Measurements from ENCODE around the gene ITGAE.
A peak's percentile ranks its signal among the peaks of the same experiment; 100 is the strongest.

ITGAE gene

DNA sequence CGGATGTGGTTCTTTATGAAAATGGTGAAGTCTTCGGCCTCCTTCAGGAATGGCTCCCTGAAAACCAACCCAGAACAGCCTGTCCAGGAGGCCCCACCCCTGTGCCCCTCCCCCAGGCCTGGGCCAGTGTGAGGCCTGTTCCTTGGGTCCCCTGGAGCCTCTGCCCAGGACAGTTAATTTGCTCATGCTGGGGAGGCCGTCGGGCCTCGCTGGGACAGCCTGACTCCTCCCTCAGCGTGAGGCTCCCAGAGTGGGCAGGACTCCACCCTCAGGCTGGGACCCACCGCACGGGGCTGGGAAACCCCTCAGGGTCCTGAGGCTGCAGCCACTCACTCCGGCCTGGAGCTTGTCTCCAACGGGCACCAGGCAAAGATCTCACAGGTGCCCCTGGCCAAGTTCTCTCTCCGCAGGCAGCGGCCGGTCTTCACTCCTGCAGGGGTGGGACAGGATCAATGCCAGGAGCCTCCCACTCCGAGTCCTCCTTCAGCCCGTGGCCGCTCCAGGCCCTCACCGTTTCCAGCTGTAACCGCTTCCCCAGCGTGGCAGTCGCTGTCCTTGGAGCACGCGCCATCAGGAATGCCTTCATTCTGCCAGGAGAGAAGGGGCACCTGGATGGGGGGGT lies 110.8 kb downstream of the ITGAE start:
- DNase-seq = no peak

DNA sequence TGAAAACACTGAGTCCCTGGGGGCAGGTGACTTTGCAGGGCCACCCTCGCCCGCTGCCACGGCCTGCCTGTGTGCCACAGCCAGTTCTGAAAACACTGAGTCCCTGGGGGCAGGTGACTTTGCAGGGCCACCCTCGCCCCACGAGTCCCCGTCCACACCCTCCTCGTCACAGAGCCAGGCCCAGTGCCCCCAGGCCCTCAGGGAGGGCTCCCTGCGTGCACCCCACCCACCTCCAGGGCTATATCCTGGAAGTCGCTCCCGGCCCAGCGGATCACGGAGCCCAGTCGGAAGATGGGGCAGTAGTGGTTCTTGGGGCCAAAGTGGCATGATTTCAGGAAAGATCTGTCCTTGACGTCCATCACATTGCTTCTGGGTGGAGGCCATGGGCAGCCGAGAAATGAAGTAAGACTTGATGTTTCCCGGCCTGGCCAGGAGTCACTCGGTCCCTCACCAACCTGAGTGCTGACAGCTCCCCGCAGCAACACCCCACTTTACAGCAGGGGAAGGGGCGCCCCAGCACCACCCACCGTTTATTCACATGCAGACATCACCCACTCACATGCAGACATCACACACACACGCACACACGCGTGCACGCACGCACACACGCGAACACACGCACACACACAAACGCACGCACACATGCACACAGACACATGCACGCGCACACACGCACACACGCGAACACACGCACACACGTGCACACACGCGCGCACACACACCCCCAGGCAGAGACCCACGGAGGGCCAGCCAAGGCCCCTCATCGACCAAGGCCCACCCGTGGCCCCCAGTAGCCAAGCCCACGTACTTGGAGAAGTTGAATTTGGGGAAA lies 111.5 kb downstream of the ITGAE start:
- DNase-seq = no peak

DNA sequence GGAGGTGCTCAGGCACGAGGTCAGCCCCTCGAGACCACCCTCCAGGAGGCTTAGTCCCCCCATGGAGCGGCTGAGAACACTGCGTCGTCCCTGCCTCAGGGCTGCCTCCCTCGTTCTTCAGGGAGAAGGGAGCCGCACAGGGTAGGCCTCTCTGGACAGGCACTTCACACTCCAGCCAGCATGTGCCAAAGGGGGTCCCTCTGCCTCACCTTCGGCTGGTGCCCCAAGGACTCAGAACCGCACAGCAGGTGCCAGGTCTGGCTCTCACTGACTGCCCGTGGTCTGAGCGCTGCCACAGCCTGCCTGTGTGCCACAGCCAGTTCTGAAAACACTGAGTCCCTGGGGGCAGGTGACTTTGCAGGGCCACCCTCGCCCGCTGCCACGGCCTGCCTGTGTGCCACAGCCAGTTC lies 112.1 kb downstream of the ITGAE start:
- DNase-seq = no peak

DNA sequence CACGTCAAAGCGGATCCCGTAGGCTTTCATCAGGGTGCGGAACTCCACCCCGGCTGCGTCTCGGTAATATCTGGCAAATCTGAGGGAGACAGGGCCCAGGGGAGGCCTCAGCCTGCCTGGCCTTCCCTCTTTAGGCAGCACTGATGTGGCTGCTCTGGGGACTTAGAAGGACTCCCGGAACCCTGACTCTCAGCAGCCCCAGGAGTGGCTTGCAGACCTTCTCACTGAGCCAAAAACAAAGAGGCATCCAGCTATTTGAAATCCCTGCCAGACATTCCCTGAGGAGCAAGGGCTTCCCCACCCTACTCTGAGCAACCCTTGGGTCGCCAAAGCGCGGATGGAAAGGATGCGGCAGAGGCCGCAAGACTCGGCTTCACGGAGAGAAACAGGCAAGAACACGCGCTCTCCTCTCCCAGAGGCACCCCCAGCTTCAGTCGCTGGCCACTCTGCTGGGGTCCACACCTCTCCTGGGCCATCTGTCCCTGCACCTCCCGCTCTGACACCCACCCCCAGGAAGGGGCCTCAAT lies 112.9 kb downstream of the ITGAE start:
- DNase-seq = no peak

DNA sequence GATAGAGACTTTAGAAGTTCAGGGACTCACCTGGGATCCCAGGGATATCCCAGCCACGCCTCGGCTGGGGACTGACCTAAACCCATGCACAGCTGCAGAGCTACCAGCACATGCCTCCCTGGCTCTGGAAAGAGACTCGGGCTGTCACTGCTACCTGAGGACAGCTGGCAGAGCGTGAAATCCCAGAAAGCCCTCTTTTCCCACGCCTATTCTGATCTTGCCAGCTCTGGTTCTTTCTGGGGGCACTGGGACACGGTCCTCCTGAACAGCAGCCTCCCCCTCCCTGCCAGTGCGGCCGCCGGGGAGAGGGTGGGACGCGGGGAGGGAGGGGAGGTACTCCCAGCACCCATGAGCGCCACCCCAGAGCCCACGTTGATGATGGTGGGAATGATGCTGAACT lies 115.8 kb downstream of the ITGAE start:
- no peak for DNase-seq

DNA sequence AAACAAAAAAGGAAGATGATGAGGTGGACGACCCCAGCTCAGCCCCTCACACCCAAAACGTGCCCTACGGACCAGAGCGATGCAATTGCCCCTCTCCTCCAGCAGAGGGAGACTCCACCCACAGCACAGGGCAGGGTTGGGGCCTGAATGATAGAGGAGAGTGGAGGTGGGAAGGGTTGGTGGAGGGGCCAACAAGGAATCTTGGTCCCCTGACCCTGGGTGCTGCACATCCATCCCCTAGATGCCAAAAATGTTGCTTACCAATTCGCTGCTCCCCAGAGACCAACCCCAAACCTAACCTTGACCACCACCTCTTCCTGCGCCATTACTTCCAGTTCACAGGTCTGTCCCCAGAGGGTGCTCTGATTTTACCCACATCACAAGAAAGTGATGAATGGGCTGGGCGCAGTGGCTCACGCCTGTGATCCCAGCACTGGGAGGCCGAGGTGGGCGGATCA lies 117.9 kb downstream of the ITGAE start:
- DNase-seq = peak; percentile 39

DNA sequence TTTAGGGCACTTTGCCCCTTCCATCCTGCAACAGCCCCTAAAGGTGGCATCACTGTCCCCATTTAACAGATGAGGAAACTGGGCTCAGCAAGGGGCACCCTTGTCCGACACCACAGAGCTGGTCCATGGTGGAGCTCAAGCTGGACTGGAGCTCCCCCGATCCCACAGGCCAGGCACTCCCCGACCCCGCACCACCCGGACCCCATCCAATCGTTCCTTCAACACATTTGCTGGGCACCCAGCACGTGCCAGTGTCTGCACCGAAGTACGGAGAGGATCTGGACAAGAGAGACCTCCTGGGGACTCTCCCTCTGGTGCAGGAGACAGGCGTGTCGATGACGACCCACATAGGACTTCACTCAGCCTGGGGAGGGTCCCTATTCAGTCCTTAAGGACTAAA lies 119.0 kb downstream of the ITGAE start:
- DNase-seq = no peak

DNA sequence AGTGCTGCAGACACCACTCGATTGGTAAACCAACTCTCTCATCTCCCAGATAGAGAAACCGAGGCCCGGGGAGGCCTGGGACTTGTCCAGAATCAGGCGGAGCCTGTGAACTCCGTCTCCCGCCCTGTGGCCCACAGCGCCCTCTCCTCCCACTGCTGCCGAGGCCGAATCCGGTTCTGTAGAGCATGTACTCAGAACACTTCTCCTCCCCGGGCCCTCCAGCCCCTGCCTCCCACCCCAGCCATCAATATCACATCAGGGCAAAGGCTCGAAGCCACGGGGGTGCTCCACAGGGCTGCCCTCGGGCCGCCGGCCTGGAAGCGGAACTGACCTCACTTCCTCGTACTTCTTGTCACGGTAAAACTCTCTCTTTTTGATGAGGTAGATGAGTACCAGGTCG lies 119.4 kb downstream of the ITGAE start:
- DNase-seq = no peak

DNA sequence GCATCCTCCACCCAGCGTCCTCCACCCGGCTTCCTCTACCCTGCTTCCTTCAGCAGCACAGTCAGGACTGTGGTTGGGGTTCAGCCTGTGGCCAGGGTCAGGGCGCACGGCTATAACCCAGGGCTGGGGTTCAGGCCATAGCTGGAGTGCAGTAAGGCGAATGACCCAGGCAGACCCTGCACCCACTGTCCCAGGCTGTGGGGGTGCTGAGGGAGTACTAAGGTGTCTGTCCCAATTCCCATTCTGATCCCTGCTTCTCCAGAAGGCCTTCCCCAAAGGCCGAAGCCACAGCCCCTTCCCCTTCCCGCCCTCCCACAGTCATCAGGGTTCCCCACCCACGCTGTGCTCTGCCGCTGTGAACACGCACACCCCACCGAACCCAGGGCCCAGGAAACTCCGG lies 119.9 kb downstream of the ITGAE start:
- no peak for DNase-seq

DNA sequence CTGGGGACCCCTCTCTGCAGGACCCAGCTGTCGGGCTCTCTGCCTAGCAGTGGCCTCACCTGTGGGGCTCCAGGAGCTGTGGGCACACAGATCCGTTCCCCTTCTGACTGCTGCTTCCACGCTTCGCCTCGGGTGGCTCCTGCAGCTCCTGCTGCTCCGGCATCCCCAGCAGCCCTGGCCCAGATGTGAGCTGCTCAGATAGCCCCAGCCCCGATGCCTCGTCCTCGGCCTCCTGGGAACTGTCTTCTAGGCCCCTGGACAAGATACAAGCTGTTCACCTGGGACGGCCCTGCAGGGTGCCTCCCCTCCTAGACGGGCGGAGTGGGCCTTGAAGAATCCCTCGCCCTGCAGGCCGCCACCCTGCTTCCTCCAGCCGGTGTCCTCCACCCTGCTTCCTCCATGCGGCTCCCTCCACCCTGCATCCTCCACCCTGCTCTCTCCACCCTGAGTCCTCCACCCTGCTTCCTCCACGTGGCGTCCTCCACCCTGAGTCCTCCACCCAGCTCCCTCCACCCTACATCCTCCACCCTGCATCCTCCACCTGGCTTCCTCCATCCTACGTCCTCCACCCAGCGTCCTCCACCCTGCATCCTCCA lies 121.4 kb downstream of the ITGAE start:
- DNase-seq = no peak

DNA sequence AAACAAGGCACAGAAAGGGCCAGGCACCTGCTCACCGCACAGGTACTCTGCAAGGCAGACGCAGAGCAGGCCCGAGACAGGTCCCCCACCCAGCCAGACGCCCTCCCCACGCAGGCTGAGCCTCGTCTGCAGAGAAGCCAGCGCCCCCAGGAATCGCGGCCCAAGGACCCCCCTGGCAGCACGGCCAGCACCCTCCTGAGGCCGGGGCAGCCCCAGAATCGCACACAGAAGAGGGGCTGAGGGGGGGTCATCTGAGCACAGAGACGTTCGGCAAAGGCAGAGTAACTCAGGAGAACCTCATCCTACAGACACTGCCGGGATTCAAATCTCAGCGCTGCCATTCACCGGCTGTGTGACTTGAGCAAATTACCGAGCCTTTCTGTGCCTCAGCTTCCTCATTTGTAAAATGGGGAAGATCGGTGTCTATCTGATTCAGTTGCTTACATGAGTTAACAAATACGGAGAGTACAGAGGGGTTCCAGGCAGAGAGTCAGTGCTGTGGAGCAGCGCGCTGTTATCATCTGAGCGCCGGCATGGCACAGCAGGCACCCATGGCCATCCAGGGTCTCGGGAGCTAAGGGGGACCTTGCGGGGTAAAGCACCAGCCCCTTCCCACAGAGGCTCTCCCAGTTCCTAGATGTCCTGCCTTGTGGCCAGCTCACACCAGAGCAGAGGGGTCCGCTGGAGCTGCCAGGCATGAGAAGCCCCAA lies 122.0 kb downstream of the ITGAE start:
- DNase-seq = no peak

DNA sequence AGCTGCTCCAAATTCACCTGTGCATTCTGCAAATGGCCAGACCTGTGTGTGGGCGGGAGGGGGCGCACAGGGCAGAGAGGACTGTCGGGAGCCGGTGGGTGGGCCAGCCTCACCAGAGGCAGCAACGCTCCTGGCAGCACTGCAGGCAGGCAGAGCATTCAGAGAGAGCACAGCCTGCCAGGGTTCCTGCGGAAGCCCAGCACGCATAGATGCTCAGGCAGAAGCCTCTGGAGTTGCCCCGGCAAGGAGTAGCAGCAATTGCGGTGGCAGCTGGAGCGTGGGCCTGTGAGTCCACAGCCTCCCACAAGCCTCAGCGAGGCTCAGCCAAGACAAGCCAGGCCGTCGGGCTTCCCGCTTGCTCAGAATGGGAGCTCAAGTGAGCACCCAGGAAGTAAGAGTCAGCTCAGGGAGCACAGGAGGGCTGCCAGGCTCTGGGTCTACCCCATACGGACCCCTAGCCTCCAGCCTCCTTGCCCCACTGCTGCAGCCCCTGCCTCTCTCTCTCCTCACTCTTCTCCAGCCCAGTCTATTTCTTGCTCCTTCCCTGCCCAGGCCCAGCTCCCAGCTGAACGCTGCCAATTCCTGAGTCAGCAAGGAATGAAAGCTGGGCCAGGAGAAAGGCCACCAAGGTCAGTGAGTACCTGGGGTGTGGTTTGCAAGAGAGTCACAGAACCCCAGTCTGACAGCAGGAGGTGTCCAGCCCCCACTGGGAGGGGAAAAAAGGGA lies 122.7 kb downstream of the ITGAE start:
- no peak for DNase-seq

DNA sequence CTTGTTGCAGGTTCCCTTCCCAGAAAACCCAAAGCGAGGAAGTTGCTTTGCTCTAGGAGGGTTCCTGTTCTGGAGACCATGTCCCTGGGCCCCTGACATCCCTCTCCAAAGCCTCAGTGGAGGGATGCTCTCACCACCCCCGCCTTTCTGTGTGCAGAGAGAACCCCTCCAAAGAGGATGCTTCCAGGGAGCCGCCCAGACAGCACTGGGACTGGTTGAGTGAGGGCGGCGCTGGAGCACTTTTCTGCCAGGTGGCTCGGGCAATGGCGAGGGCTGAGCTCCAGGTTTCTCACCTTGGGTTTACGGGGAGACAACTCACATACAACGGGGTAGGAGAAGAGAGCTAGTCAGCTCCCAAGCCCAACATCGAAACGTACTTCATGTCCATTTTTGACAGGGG lies 125.1 kb downstream of the ITGAE start:
- DNase-seq = no peak

DNA sequence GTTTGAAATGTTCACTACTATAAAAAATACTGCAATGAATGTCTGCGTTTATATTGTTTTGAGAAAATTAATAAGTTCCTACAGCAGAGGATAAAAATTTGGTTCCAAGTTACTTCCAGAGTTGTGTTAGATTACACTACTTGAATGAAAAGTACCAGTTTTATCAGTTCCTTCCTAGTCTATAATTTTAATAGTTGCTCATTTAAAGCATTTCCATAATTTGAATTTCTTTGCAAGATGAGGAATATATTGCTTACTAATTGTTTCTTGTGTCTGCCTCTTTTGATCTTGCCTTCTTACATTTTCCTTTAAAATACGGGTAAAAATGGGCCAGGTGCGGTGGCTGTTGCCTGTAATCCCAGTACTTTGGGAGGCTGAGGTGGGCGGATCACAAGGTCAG lies 128.4 kb downstream of the ITGAE start:
- DNase-seq = no peak

DNA sequence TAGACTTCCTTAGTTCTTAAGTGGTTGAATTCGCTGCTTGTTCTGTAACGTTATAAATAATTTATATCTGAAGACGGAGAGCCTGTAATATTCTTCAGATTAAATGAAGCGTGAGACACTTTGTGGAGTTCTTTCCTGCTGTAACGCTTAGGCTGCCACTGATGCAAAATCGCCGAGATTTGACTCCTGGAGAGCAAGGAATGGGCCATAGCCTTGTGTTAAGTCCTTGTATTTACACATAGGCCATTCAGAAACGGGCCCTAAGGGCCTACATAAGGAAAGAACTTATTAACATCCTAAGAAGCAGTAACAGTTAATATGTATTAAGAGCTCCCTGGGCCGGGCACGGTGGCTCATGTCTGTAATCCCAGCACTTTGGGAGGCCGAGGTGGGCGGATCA lies 131.4 kb downstream of the ITGAE start:
- no peak for DNase-seq

DNA sequence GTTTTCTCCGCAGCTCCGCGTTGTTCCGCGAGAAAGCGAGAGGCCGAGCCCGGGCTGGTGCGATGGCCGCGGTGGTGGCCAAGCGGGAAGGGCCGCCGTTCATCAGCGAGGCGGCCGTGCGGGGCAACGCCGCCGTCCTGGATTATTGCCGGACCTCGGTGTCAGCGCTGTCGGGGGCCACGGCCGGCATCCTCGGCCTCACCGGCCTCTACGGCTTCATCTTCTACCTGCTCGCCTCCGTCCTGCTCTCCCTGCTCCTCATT lies 132.0 kb downstream of the ITGAE start:
- DNase-seq = no peak

DNA sequence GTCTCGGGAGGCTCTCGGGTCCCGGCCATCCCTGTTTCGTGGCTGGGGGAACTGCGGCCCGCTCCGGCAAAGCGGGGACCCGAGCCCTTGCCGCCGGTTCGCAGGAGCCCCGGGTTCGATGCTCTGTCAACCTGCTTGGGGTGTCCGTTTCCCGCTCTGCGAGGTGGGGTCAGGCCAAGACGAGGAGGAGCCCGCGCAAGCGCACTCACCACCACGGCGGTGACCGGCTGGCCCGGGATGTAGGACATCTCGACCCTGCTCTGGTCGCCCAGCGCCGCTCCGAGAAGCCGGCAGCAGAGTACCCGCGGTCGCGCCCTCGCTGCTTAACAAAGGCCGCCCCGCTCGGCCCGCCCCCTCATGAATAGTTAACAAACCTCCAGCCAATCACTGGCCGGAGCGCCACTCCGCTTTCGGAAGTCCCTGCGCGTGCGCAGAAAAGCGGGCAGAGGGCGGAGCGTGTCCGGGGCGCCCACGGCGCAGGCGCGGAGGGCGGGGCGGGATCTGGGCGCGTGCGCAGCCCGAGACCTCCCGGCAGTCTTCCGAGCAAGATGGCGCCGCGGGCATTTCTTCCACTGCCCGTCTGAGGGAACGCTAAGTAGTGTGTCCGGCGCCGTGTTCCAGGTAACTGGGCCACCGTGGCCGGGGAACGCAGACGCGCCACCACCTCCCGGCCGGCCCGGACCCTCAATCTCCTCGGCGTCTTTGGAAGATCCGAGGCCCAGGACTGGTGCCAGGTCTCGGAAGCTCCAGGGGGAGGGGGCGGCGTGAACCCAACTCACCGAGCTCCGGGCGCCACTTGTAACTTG lies 132.5 kb downstream of the ITGAE start, which contains the start of the genes EMC6 and TAX1BP3:
Gene EMC6, plus strand, starts transcription at position 534 of the 806 bp plus-strand sequence. CDS start 335 bp downstream, outside the sequence.
Gene TAX1BP3, minus strand, starts transcription at position 300 of the 806 bp plus-strand sequence. Its CDS starts 52 bp downstream, at position 248.
- peak; percentile 99 for DNase-seq

DNA sequence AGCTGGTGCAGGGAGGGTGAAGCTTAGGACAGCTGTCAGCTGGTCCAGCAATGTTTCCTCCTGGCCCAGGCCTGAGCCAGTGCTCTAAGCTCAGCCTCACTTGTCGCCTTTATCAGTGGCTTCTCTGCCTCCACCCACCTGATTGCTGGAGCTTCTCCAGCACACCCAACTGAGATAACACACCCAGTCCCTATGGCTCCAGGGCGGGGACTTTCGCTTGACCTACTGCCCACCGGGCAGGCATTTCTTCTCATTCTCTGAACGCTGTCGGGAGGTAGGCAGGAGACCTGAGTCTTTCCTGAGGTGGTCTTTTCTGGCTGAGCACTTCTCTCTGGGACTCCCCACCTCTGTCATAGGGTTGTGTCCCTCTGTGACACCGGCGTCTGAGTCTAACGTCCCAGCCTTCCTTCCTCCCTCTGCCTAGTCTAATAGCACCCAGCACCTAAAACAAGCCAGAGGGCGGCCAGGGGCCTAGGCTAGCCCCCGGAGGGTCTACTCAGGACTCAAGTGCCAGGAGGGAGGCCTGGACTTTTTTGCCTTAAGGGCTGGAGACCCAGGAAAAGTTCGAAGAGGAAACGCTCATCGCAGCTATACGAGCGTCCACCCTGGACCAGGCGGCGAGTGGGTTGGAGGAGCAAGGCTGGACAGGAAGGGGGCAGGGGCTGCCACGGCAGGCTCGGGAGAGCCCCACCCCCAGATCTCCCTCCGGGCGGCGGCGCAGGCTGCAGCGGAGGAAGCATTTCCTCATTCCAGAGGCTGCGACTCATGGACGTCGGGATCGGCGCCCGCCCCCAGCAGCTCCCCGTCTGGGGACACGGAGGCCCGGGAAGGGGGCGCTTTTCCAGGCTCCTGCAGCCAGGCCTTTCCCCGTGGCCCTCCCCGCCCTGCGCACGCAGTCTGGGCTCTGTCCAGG lies 133.4 kb downstream of the ITGAE start:
- no peak for DNase-seq

DNA sequence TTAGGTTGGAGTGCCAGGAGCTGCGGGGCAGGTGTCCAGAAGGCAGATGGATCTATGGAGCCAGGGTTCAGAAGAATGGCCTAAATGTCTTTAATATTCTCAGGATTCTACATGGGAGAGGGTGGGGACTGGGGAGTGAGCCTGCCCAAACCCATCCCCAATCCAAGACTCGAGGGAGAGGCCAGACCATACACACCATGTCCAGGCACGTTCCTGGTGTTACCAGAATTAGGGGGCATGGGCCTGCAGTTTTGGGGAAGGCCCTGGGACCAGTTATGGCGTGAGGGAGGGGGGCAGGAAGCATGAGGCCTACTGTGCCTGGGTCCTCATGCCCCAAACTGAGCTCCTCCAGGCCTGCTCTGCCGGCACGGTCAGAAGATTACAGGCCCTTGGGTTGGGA lies 134.5 kb downstream of the ITGAE start:
- DNase-seq = no peak

DNA sequence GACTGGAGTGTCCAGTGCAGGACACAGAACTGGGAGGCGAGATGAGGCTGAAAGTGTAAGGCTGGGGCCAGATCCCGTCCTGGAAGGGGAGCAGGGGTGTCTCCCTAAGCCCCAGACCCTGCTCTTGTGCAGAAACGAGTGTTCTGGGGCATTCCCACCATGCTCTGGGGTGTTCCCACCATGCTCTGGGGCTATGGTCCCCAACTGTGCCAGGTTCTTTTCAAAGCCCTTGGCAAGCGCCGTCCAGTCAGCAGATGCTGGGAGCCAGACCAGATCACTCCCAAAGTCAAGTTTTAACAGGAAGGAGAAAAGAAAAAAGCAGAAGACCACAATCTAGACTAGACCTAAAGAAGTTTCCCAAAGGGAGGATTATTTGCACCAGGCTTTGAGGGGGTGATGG lies 135.2 kb downstream of the ITGAE start:
- no peak for DNase-seq
